ENCODE measurements around the gene FAM151B. TPM values are rescaled to one million over a fixed set of nuclear protein-coding genes. Genes with fewer than 3 reads are reported as not detected.
"Not testable (repeated sequence)": the region's sequence is repeated elsewhere in the genome, so short reads cannot be mapped to it uniquely, and the experiment has no call there.

FAM151B gene
- total RNA-seq, 2 experiments from 2014 or later: 0.30 to 0.35 TPM

GRCh38 chr5:80555099-80555498 is 67.2 kb downstream of the FAM151B start:
- H3K4me3 Mint-ChIP-seq: no peak overlapping the region
- peaks cover 40% of the 10 kb centered on the region for H3K27me3 Mint-ChIP-seq

GRCh38 chr5:80559244-80559643 is 71.3 kb downstream of the FAM151B start:
- DNase-seq: no peak
- Mint-ChIP-seq H3K27me3 (peaks cover 48% of the 10 kb centered on the region), H3K4me1 (no peaks in the 10 kb centered on the region), H3K9me3 (no peaks in the 10 kb centered on the region), H3K36me3 (no peaks in the 10 kb centered on the region), H3K27ac (no peak overlapping the region), H3K4me3 (no peak overlapping the region)

More at GRCh38 chr5:80555099-80555498, 67.2 kb downstream of the FAM151B start:
- DNase-seq: no peak
- H3K36me3 Mint-ChIP-seq: no peaks in the 10 kb centered on the region
- no peaks in the 10 kb centered on the region for H3K9me3 Mint-ChIP-seq
- no peak overlapping the region for H3K27ac Mint-ChIP-seq
- H3K4me1 Mint-ChIP-seq: no peaks in the 10 kb centered on the region

- peaks cover 49% of the 10 kb centered on the region for H3K27me3 Mint-ChIP-seq
- no peak overlapping the region for H3K4me3 Mint-ChIP-seq
- no peaks in the 10 kb centered on the region for H3K36me3 Mint-ChIP-seq
- H3K9me3 Mint-ChIP-seq: no peaks in the 10 kb centered on the region
- no peak overlapping the region for H3K27ac Mint-ChIP-seq
- no peak for DNase-seq
- H3K4me1 Mint-ChIP-seq: peaks cover 1% of the 10 kb centered on the region
Observed at GRCh38 chr5:80565330-80565729, 77.4 kb downstream of the FAM151B start.

GRCh38 chr5:80566711-80567259 is 78.9 kb downstream of the FAM151B start:
- Mint-ChIP-seq H3K36me3 (no peaks in the 10 kb centered on the region), H3K9me3 (no peaks in the 10 kb centered on the region), H3K27ac (no peak overlapping the region), H3K27me3 (peaks cover 58% of the 10 kb centered on the region), H3K4me3 (no peak overlapping the region), H3K4me1 (peaks cover 3% of the 10 kb centered on the region)
- no peak for DNase-seq

- H3K4me3 Mint-ChIP-seq: no peak overlapping the region
- DNase-seq: no peak
- H3K9me3 Mint-ChIP-seq: no peaks in the 10 kb centered on the region
- peaks cover 3% of the 10 kb centered on the region for H3K4me1 Mint-ChIP-seq
- no peak overlapping the region for H3K27ac Mint-ChIP-seq
- peaks cover 63% of the 10 kb centered on the region for H3K27me3 Mint-ChIP-seq
- H3K36me3 Mint-ChIP-seq: no peaks in the 10 kb centered on the region
Observed at GRCh38 chr5:80568251-80568650, 80.4 kb downstream of the FAM151B start.

GRCh38 chr5:80569086-80569960 is 81.4 kb downstream of the FAM151B start:
- H3K36me3 Mint-ChIP-seq: no peaks in the 10 kb centered on the region
- H3K4me3 Mint-ChIP-seq: no peak overlapping the region
- H3K4me1 Mint-ChIP-seq: peaks cover 3% of the 10 kb centered on the region
- peaks cover 72% of the 10 kb centered on the region for H3K27me3 Mint-ChIP-seq
- no peak overlapping the region for H3K27ac Mint-ChIP-seq
- no peaks in the 10 kb centered on the region for H3K9me3 Mint-ChIP-seq
- peak; percentile 7 for DNase-seq

GRCh38 chr5:80569961-80570786 is 82.3 kb downstream of the FAM151B start, which contains the start of gene ANKRD34B:
Gene ANKRD34B (minus strand): TSS chr5:80570280. CDS start chr5:80560019, 10,261 bp downstream.
- no peaks in the 10 kb centered on the region for H3K36me3 Mint-ChIP-seq
- peak; percentile 66 for DNase-seq
- H3K9me3 Mint-ChIP-seq: no peaks in the 10 kb centered on the region
- peaks cover 72% of the 10 kb centered on the region for H3K27me3 Mint-ChIP-seq
- H3K27ac Mint-ChIP-seq: no peak within 1 kb of the TSS
- H3K4me3 Mint-ChIP-seq: peak within 1 kb of the TSS; percentile 59
- H3K4me1 Mint-ChIP-seq: peaks cover 3% of the 10 kb centered on the region

GRCh38 chr5:80573062-80573461 is 85.2 kb downstream of the FAM151B start:
- DNase-seq: no peak
- H3K4me1 Mint-ChIP-seq: peaks cover 3% of the 10 kb centered on the region
- H3K9me3 Mint-ChIP-seq: no peaks in the 10 kb centered on the region
- no peaks in the 10 kb centered on the region for H3K36me3 Mint-ChIP-seq
- H3K27me3 Mint-ChIP-seq: peaks cover 70% of the 10 kb centered on the region
- no peak overlapping the region for H3K4me3 Mint-ChIP-seq
- H3K27ac Mint-ChIP-seq: no peak overlapping the region

GRCh38 chr5:80576383-80576782 is 88.5 kb downstream of the FAM151B start:
- no peak for DNase-seq
- Mint-ChIP-seq H3K36me3 (no peaks in the 10 kb centered on the region), H3K27me3 (peaks cover 52% of the 10 kb centered on the region), H3K4me3 (no peak overlapping the region), H3K27ac (no peak overlapping the region), H3K9me3 (no peaks in the 10 kb centered on the region), H3K4me1 (peaks cover 2% of the 10 kb centered on the region)

GRCh38 chr5:80577707-80578106 is 89.8 kb downstream of the FAM151B start:
- no peaks in the 10 kb centered on the region for H3K36me3 Mint-ChIP-seq
- H3K4me1 Mint-ChIP-seq: peaks cover 2% of the 10 kb centered on the region
- H3K27ac Mint-ChIP-seq: no peak overlapping the region
- H3K9me3 Mint-ChIP-seq: peaks cover 2% of the 10 kb centered on the region
- no peak for DNase-seq
- H3K4me3 Mint-ChIP-seq: no peak overlapping the region
- H3K27me3 Mint-ChIP-seq: peaks cover 39% of the 10 kb centered on the region

- peaks cover 2% of the 10 kb centered on the region for H3K9me3 Mint-ChIP-seq
Observed at GRCh38 chr5:80579050-80579449, 91.2 kb downstream of the FAM151B start.

GRCh38 chr5:80580291-80580690 is 92.4 kb downstream of the FAM151B start:
- not testable (repeated sequence) for H3K27ac Mint-ChIP-seq, DNase-seq, H3K4me1 Mint-ChIP-seq, H3K4me3 Mint-ChIP-seq, H3K9me3 Mint-ChIP-seq, H3K36me3 Mint-ChIP-seq
- H3K27me3 Mint-ChIP-seq: peaks cover 30% of the 10 kb centered on the region

More at GRCh38 chr5:80579050-80579449, 91.2 kb downstream of the FAM151B start:
- no peaks in the 10 kb centered on the region for H3K36me3 Mint-ChIP-seq
- H3K4me3 Mint-ChIP-seq: no peak overlapping the region
- no peak overlapping the region for H3K27ac Mint-ChIP-seq
- peaks cover 31% of the 10 kb centered on the region for H3K27me3 Mint-ChIP-seq
- peaks cover 2% of the 10 kb centered on the region for H3K4me1 Mint-ChIP-seq
- no peak for DNase-seq

GRCh38 chr5:80584770-80585169 is 96.9 kb downstream of the FAM151B start:
- H3K4me3 Mint-ChIP-seq: no peak overlapping the region
- no peaks in the 10 kb centered on the region for H3K36me3 Mint-ChIP-seq
- DNase-seq: no peak
- no peak overlapping the region for H3K27ac Mint-ChIP-seq
- no peaks in the 10 kb centered on the region for H3K4me1 Mint-ChIP-seq
- H3K9me3 Mint-ChIP-seq: peaks cover 2% of the 10 kb centered on the region
- peaks cover 7% of the 10 kb centered on the region for H3K27me3 Mint-ChIP-seq

- H3K4me1 Mint-ChIP-seq: no peaks in the 10 kb centered on the region
- H3K9me3 Mint-ChIP-seq: no peaks in the 10 kb centered on the region
- no peak for DNase-seq
- peaks cover 3% of the 10 kb centered on the region for H3K27me3 Mint-ChIP-seq
- no peak overlapping the region for H3K4me3 Mint-ChIP-seq
- no peak overlapping the region for H3K27ac Mint-ChIP-seq
- no peaks in the 10 kb centered on the region for H3K36me3 Mint-ChIP-seq
Observed at GRCh38 chr5:80588858-80589540, 101.1 kb downstream of the FAM151B start.
